Activated naive CD4-positive, alpha-beta T cell treated with anti-CD3 and anti-CD28 coated beads for 36 hours (primary cell): ENCODE measurements around the gene ELMOD1. TPM values are rescaled to one million over a fixed set of nuclear protein-coding genes. Genes with fewer than 3 reads are reported as not detected.

ENCODE experiments used
- CTCF ChIA-PET: fragments of 350-600 bp; sonication (Branson Sonifier 250); formaldehyde crosslinking; loops from one replicate; lab custom pipeline; 2021; ENCODE audit warnings: antibody characterized with exemption; lab: Charles Lee
- DNase-seq: peaks from one replicate; pipeline ENCODE4 v3.0.0-alpha.2; 2020
- H3K27ac Mint-ChIP-seq: one replicate; pipeline ENCODE4 v1.8.0; 2021; ENCODE audit warnings: mild to moderate bottlenecking, mixed read lengths
- H3K27me3 Mint-ChIP-seq: one replicate; pipeline ENCODE4 v1.8.0; 2021; ENCODE audit warnings: low read depth, mixed read lengths
- H3K36me3 Mint-ChIP-seq: one replicate; pipeline ENCODE4 v1.8.0; 2021; ENCODE audit warnings: low read depth, mixed read lengths
- H3K4me1 Mint-ChIP-seq: one replicate; pipeline ENCODE4 v1.8.0; 2021; ENCODE audit warnings: low read depth, mixed read lengths
- H3K4me3 Mint-ChIP-seq: one replicate; pipeline ENCODE4 v1.8.0; 2021; ENCODE audit warnings: mild to moderate bottlenecking, moderate library complexity, mixed read lengths
- H3K9me3 Mint-ChIP-seq: one replicate; pipeline ENCODE4 v1.8.0; 2021; ENCODE audit warnings: mixed read lengths
- intact Hi-C: fragments of 100-400 bp; cut with micrococcal nuclease; formaldehyde crosslinking; loops from one replicate; pipeline ENCODE4 v1.15.1; 2023
- total RNA-seq, 2 experiments: library from RNA; stranded (reverse); gene quantifications; one replicate each; pipeline ENCODE4 v1.2.3, GENCODE V29; 2021

Gene ELMOD1
- total RNA-seq, 2 experiments from 2014 or later: not detected

DNA sequence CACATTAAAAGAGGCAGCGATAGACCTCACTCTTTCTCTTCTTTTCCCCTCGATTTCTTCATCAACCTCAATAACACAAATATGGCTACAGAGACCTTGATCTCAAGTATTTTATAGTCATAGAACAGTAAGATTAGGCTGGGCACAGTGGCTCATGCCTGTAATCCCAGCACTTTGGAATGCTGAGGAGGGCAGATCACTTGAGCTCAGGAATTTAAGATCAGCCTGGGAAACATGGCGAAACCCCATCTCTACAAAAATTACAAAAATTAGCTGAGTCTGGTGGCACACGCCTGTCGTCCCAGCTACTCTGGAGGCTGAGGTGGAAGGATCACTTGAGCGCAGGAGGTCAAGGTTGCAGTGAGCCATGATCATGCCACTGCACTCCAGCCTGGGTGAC, 106.3 kb downstream of the ELMOD1 start:
- no peaks in the 10 kb centered on the region for H3K9me3 Mint-ChIP-seq
- CTCF ChIA-PET: interaction anchor here (1.0 kb wide), 1 partner anchor 8 kb away, joined by 3 read pairs; no protein-coding TSS in a partner anchor

DNA sequence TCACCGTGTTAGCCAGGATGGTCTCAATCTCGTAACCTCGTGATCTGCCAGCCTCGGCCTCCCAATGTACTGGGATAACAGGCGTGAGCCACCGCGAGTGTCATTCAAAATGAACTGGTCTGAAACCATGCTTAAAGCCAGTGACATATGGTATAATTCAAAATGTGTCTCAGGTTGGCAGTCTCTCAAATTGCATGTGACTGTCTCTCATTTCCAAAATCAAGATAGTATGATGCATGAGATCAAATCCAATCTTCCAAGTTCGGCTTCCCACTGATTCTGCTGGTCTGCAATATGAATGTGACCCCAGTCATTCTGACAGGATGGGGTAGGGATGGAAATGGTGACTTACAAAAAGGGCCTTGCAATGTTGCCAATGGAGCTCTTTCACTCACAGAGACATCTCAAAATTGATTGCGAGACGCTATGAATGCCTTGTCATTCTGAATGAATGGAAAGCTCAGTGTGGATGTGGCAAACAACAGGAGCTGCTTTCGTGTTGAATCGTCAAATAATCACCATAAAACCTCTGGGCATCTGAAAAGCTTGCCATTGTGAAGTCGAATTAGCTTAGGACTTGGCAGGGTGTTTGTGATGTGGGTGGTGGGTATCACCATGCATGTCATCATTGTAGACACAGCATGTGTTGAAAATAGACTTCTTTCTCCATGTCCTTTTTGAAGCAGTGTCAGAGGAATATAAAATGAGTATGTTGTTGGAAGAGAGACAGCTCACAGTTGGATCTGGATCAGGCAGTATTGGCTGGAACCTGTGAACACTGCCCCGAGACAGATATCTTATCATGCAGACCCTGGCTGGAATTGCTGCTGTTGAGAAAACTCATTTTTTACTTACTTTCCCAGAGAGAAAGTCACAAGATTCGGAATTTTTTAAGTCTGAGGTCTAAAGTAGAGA, 108.7 kb downstream of the ELMOD1 start:
- H3K27ac Mint-ChIP-seq: no peak overlapping the region

More for the DNA sequence above, 106.3 kb downstream of the ELMOD1 start:
- DNase-seq: no peak
- H3K27ac Mint-ChIP-seq: no peak overlapping the region
- peaks cover 25% of the 10 kb centered on the region for H3K27me3 Mint-ChIP-seq
- intact Hi-C loops: no loop called here
- H3K36me3 Mint-ChIP-seq: no peaks in the 10 kb centered on the region
- H3K4me1 Mint-ChIP-seq: no peaks in the 10 kb centered on the region
- no peak overlapping the region for H3K4me3 Mint-ChIP-seq

DNA sequence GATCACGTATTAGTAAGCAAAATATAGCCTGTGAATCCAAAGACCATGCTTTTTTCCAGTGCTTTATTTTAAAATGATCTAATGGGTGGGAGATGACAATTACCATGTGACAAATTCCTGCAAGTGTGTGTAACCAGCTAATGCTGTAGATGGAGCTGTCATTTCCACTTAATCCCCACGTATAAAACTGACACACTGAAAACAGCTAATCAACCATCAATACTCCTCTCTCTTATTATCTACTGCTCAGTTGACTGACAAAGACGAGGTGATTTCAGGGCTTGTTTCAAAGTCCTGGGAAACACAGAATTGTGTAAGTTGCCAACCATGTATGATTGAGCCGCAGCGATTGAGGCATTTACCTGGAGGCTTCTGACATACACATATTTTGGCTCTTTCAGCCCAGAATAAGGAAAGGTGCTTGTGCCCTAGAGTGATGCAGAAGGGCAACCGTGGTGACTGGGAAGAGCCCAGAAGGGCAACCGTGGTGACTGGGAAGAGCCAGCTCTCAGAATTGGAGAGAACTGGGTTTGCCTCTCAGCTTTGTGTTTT, 111.2 kb downstream of the ELMOD1 start:
- intact Hi-C loops: no loop called here
- H3K27ac Mint-ChIP-seq: no peak overlapping the region
- H3K4me3 Mint-ChIP-seq: no peak overlapping the region
- CTCF ChIA-PET: no interaction called here
- H3K4me1 Mint-ChIP-seq: no peaks in the 10 kb centered on the region
- no peaks in the 10 kb centered on the region for H3K9me3 Mint-ChIP-seq
- no peak for DNase-seq
- H3K36me3 Mint-ChIP-seq: no peaks in the 10 kb centered on the region
- H3K27me3 Mint-ChIP-seq: peaks cover 21% of the 10 kb centered on the region

More for the DNA sequence above, 108.7 kb downstream of the ELMOD1 start:
- CTCF ChIA-PET: interaction anchor here (0.7 kb wide), 1 partner anchor 123 kb away, joined by 3 read pairs; no protein-coding TSS in a partner anchor
- Mint-ChIP-seq H3K27me3 (peaks cover 25% of the 10 kb centered on the region), H3K4me1 (no peaks in the 10 kb centered on the region), H3K9me3 (no peaks in the 10 kb centered on the region), H3K36me3 (no peaks in the 10 kb centered on the region), H3K4me3 (no peak overlapping the region)
- intact Hi-C loops: no loop called here
- no peak for DNase-seq

DNA sequence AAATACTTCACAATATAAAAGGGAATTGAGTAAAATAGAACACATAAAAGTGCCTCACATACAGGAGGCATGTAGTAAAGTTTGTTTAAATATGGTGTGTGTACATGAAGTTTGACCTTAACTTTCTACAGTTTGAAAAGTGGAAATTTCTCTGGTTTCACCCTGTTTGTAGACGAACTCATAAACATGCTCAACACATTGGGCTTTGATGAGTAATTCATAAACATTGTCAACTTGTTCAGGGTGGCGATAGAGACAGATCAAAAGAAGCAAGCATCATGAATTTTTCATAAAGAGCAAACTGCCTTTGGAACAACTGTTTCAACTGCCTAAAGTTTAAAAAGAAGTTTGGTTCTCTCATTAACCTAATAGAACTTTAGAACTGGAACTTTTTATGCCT, 111.8 kb downstream of the ELMOD1 start:
- intact Hi-C loops: no loop called here
- Mint-ChIP-seq H3K27ac (no peak overlapping the region), H3K27me3 (peaks cover 22% of the 10 kb centered on the region), H3K4me1 (no peaks in the 10 kb centered on the region), H3K9me3 (no peaks in the 10 kb centered on the region), H3K4me3 (no peak overlapping the region), H3K36me3 (no peaks in the 10 kb centered on the region)
- no peak for DNase-seq
- CTCF ChIA-PET: no interaction called here

DNA sequence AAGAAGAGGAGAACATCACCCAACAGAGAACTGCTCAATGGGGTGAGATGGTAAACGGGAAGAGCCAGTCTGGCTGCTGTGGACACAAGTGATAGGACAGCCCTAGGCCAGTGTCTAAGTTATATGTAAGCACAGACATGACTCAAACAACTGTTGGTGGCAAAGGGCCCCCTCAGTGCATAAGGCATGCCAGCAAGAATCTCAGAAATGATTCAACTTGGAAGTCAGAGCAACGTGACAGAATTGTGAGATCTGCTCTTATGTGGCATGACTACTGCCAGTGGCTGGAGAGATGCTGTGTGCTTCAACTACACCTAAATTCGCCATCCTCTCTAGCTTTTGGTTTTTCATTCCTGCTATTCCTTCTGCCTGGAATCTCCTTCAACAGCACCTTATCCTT, 113.5 kb downstream of the ELMOD1 start:
- Mint-ChIP-seq H3K4me1 (no peaks in the 10 kb centered on the region), H3K9me3 (no peaks in the 10 kb centered on the region), H3K27ac (no peak overlapping the region), H3K4me3 (no peak overlapping the region), H3K27me3 (peaks cover 23% of the 10 kb centered on the region), H3K36me3 (no peaks in the 10 kb centered on the region)
- intact Hi-C loops: no loop called here
- CTCF ChIA-PET: no interaction called here
- no peak for DNase-seq

DNA sequence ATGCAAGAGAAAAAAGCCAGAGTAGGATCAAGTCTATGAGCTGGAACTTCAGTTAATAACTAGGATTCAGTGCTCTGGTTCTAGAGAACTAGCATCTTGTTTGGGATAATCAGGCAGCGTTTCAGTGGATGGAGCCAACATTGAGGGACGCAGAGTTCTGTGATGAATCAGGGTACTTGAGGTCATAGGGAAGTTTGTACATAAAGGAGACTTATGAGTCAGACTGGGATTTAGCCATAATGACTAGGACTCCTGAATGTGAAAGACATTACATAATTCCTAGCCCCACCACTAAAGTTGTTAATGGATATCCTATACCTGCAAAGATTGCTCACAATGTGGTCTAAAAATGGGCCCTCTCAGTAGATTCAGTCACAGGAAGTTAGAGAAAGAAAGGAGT, 114.1 kb downstream of the ELMOD1 start:
- H3K4me3 Mint-ChIP-seq: no peak overlapping the region
- H3K27me3 Mint-ChIP-seq: peaks cover 21% of the 10 kb centered on the region
- H3K9me3 Mint-ChIP-seq: no peaks in the 10 kb centered on the region
- no peaks in the 10 kb centered on the region for H3K4me1 Mint-ChIP-seq
- no peaks in the 10 kb centered on the region for H3K36me3 Mint-ChIP-seq
- DNase-seq: no peak
- no peak overlapping the region for H3K27ac Mint-ChIP-seq
- intact Hi-C loops: no loop called here
- CTCF ChIA-PET: no interaction called here

DNA sequence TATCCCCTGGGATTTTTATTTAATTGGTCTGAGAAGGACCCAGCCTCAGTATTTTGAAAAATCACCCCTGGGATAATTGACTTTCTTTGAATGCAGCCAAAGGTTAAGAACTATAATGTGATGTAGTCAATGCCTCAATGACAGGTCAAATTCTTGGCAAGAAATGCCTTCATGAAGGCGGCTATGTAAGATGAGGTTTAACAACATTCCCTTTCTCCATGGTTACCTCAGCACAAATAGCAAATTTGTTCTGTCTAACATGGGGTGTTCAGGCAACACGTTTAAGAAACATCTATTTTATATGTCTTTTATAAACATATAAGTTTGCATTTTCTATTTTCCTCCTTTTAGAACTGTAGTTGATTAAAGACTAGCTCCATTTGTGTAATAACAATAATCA, 115.6 kb downstream of the ELMOD1 start:
- DNase-seq: no peak
- intact Hi-C loops: no loop called here
- Mint-ChIP-seq H3K27ac (no peak overlapping the region), H3K4me1 (no peaks in the 10 kb centered on the region), H3K27me3 (peaks cover 19% of the 10 kb centered on the region), H3K9me3 (no peaks in the 10 kb centered on the region), H3K36me3 (no peaks in the 10 kb centered on the region), H3K4me3 (no peak overlapping the region)
- CTCF ChIA-PET: no interaction called here

DNA sequence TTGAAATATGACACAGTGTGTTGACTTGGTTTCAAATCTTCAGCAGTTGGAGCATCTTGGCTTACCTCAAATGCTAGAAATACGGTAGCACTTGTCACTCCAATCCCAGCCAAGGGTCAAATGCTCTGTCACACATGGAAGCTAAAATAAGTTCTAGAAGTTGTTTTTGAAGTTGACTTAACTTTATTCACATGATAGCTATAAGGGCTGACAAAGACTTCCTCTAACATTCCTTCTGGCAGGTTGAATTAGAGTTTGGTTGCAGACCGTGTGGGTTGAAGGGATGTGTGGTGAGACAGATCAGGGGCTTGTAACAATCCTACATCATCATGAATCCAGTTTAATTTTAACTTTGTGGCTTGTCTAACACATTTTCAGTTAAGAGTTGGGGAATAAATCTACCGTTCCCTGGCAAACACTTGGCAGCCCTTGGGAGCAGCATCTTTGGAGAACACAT, 116.3 kb downstream of the ELMOD1 start:
- H3K9me3 Mint-ChIP-seq: no peaks in the 10 kb centered on the region
- no peaks in the 10 kb centered on the region for H3K36me3 Mint-ChIP-seq
- no peak for DNase-seq
- H3K27ac Mint-ChIP-seq: no peak overlapping the region
- no peaks in the 10 kb centered on the region for H3K4me1 Mint-ChIP-seq
- H3K4me3 Mint-ChIP-seq: no peak overlapping the region
- CTCF ChIA-PET: no interaction called here
- peaks cover 17% of the 10 kb centered on the region for H3K27me3 Mint-ChIP-seq
- intact Hi-C loops: no loop called here

DNA sequence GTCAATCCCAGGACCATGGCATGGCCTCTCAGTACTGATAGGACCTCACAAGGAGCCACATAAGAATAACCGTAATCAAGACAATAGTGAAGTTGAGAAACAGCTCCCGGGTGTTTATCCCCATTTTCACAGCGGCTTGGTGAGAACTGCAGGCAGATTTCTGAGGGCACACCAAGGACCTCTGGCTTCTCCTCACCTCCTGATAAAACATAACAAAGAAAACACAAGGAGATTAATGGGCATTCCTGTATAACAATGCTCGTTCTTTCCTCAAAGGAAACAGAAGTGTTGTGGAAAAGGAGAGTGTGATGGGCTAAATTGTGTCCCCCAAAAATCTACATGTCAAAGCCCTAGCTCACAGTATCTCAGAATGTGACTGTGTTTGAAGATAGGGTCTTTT, 116.9 kb downstream of the ELMOD1 start:
- H3K36me3 Mint-ChIP-seq: no peaks in the 10 kb centered on the region
- H3K4me3 Mint-ChIP-seq: no peak overlapping the region
- H3K4me1 Mint-ChIP-seq: no peaks in the 10 kb centered on the region
- no peak for DNase-seq
- peaks cover 19% of the 10 kb centered on the region for H3K27me3 Mint-ChIP-seq
- intact Hi-C loops: no loop called here
- H3K9me3 Mint-ChIP-seq: no peaks in the 10 kb centered on the region
- H3K27ac Mint-ChIP-seq: no peak overlapping the region
- CTCF ChIA-PET: no interaction called here

DNA sequence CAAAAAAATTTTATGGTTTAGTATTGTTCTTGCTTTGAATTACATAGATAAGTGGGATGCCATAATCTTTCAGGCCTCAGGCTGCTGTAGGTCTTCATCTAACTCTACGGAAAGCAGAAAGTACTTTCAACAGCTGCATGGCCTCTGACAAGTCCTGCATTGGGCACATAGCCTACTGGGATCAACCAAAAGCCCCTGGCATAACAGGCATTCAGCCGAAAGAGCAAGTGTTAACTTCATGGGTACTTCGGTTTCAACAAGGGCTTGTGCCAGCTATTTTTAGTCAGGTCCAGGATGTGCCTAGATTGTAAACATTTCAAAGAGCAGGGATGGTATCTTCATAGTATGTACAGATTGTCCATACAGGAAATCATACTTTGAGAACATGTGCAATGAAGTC, 117.8 kb downstream of the ELMOD1 start:
- Mint-ChIP-seq H3K9me3 (no peaks in the 10 kb centered on the region), H3K27me3 (peaks cover 14% of the 10 kb centered on the region), H3K4me3 (no peak overlapping the region), H3K27ac (no peak overlapping the region), H3K4me1 (no peaks in the 10 kb centered on the region), H3K36me3 (no peaks in the 10 kb centered on the region)
- CTCF ChIA-PET: interaction anchor here (0.5 kb wide), 1 partner anchor 268 kb away, joined by 3 read pairs; no protein-coding TSS in a partner anchor
- no peak for DNase-seq
- intact Hi-C loops: no loop called here

DNA sequence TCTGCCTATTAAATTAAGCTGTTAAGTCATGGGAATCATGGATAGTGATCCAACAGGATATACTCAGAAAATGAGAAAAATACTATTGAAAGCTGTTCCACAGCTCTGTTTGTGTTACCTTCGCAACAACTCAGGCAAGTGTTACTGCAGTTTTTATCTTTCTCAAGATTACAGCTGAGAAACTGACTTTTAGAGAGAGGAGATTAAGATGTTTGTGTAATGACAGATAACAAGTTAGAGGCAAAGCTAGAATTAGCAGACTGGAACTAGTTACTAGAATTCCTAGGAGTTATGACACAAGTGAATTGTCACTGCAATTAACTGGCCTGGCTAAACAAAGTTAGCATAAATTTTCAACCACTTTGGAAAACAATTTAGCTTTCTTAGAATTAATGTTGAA, 119.4 kb downstream of the ELMOD1 start:
- no peaks in the 10 kb centered on the region for H3K9me3 Mint-ChIP-seq
- H3K27me3 Mint-ChIP-seq: peaks cover 14% of the 10 kb centered on the region
- H3K27ac Mint-ChIP-seq: no peak overlapping the region
- no peaks in the 10 kb centered on the region for H3K36me3 Mint-ChIP-seq
- CTCF ChIA-PET: no interaction called here
- intact Hi-C loops: no loop called here
- no peaks in the 10 kb centered on the region for H3K4me1 Mint-ChIP-seq
- H3K4me3 Mint-ChIP-seq: no peak overlapping the region
- no peak for DNase-seq

DNA sequence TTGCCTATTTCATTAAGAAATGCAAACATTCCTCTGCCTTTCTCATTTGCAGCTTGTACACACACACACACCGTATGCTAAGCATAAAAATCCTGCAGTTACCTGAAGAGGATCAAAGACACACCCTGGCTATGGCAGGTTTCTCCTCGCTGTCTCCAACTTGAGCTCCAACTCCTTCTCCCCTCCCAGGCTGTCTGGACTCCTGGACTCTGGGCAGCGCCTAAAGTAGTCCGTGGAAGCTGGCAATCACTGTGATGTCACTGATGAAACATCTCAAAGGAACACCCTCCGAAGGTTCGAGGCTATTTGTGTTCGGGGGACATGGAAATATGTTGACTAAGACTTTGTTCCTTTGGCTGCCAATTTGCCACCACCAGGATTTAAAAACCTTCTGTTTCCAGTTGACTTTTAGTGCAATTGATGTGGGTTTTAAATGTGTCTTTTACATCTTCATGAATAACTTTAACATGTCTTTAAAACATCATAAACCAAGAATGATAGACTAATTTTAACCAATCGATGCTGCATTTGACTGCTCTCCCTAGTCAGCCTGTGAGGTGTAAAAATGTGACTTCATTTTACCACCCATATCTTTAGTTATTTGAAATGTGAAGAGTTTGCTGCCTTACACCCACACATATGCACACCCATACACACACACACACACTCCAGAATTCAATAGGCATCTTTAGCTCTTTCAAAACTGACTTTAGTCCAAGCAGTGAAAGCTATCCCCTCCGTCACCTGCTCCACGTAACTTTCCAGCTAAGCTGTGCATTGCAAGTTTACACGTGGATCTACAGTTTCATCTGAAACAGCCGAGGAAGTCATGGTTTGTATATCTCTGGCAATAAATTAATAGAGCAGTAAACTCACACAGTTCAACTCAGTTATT, 121.2 kb downstream of the ELMOD1 start, which contains the start of gene SLN:
SLN (minus strand) TSS at position 196 of the 895 bp plus-strand sequence.
- no peak for DNase-seq
- H3K27ac Mint-ChIP-seq: no peak within 1 kb of the TSS
- no peaks in the 10 kb centered on the region for H3K4me1 Mint-ChIP-seq
- H3K4me3 Mint-ChIP-seq: no peak within 1 kb of the TSS
- H3K27me3 Mint-ChIP-seq: peaks cover 19% of the 10 kb centered on the region
- H3K36me3 Mint-ChIP-seq: no peaks in the 10 kb centered on the region
- intact Hi-C loops: no loop called here
- H3K9me3 Mint-ChIP-seq: no peaks in the 10 kb centered on the region
- CTCF ChIA-PET: no interaction called here
